Activated T-cell treated with anti-CD3 and anti-CD28 coated beads, Interleukin-2, amount 50 U/mL, for 48 hours (primary cell): Measurements from ENCODE around the gene NECTIN2.
"Not testable (repeated sequence)": the region's sequence is repeated elsewhere in the genome, so short reads cannot be mapped to it uniquely, and the experiment has no call there.

Source experiments
- DNase-seq, 2 experiments: peaks; one replicate each; pipeline ENCODE4 v3.0.0-alpha.2; 2020

NECTIN2 gene

DNA sequence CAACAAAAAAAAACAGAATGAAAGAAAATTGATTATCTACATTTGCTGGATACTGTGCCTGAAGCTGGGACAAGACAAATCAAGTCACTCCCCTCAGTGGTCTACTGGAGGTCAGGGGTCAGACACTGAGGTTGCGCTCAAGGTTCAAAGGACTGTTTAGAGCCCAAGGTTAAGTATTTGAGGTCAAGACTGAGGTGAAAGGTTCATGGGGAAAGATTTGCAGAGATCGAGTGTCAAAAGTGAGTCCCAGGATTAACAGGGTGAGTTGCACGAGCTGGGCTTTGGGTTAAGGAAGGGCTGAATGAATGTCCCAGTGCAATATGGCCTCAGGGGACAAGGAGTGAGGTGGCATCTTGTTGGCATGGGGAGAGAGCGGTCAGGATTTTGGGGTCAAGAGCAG is 41.6 kb downstream of the NECTIN2 start:
- DNase-seq, result no peak

DNA sequence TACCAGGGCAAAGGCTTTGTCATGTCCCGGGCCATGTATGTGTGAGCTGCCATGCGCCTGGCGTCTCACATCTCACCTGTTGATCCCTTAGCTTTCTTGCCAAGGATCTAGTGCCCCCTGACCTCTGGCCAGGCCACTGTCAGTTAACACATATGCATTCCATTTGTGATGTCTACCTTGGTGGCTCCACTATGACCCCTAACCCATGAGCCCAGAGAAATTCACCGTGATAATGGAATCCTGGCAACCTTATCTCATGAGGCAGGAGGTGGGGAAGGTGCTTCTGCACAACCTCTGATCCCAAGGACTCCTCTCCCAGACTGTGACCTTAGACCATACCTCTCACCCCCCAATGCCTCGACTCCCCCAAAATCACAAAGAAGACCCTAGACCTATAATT is 42.2 kb downstream of the NECTIN2 start:
- DNase-seq, result not testable (repeated sequence)

DNA sequence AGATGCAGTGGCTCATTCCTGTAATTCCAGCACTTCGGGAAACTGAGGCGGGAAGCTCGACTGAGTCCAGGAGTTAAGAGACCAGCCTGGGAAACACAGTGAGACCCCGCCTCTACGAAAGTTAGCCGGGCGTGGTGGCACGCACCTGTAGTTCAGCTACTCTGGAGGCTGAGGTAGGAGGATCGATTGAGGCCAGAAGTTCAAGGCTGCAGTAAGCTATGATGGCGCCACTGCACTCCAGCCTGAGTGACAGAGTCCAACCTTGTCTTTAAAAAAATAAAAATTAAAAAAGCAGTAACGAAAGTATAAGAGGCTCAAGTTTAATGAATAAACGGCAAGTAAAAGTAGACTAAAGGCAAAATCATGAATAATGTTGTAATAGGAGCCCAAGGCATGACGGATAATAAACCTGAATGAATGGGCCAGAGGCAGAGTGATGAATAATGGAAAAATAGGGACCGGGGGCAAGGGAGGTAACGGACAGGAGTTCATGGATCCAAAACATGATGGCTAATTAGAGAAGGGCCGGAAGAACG is 43.8 kb downstream of the NECTIN2 start:
- no peak for DNase-seq

DNA sequence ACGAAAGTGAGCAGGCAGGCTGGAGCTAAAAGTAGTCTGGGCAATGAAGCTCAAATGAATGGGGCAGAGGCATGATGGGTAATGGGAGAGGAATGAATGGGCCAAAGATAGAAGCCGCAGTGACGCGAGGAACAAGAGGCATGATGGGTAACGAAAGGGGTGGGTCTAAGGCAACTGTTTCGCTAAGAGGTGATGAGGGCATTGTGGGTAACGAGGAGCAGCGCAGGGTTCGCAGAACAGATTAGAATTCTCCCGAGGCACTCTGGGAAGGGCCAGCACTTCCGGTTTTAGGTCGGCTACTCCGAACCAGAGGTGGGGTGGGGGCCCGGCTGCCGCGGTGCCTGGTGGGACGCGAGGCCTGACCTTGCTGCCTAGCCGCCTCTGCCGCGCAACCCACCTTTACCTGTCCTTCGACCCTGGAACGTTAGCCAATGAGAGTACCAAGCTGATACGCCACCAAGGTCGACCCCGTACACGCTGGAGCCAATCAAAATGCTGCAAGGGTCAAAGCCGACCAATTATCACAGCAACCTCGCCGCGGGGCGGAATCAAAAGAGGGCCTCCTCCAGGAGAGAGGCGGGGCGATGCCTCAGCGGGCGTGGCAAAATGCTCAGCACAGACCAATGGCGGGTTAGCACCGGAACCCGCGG is 44.4 kb downstream of the NECTIN2 start:
- no peak for DNase-seq

DNA sequence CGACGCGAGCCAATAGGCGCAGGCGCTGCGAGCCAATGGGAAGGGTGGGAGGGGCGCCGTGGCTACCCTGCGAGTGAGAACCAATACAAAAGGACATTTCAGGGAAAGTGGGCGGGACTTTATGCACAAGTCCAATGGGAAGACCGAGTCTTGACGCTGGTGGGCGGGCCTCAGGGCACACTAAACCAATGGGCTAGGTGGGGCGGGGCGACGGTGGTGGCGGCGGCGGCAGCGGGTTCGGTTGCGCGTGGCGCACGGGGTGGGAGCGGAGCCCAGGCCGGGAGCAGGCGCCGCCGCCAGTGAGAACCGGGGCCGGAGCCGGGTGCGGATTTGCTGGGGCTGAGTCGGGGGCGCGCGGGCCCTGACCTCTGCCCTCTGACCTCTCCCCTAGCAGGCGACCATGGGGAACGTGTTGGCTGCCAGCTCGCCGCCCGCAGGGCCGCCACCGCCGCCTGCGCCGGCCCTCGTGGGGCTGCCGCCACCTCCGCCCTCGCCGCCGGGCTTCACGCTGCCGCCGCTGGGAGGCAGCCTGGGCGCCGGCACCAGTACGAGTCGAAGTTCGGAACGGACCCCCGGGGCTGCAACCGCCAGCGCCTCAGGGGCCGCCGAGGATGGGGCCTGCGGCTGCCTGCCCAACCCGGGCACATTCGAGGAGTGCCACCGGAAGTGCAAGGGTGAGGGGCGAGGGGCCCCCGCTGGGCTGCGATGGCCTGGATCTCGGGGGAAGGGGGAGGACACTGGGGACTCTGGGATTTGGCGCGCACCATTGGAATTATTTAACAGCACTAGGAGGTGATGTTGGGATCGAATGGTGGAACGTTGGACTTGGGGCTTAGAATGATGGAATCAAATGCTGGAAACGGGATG is 45.2 kb downstream of the NECTIN2 start, which contains the start of gene TOMM40:
TSS of gene TOMM40 (plus strand) at position 239 of the 867 bp plus-strand sequence. CDS start at position 401, 162 bp downstream.
- peak; percentile 100 for DNase-seq

DNA sequence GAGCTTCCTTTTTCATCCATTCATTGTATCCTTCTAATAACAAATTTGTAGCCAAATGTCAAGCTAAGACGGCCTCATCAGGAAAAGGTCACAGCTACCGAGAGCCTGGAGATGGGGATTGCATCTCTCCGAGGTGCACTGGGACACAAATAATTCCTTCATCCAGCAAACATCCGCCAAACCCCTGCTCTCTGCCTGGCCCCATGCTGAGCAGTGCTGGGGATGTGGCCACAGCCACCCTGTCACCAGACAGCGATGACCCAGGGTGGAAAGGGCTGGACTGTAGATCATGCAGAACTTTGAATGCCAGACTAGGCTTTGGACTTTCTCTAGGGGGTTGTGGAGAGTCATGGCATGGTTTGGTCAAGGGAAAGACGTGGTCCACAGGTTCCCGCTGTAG is 46.8 kb downstream of the NECTIN2 start:
- DNase-seq, result no peak

DNA sequence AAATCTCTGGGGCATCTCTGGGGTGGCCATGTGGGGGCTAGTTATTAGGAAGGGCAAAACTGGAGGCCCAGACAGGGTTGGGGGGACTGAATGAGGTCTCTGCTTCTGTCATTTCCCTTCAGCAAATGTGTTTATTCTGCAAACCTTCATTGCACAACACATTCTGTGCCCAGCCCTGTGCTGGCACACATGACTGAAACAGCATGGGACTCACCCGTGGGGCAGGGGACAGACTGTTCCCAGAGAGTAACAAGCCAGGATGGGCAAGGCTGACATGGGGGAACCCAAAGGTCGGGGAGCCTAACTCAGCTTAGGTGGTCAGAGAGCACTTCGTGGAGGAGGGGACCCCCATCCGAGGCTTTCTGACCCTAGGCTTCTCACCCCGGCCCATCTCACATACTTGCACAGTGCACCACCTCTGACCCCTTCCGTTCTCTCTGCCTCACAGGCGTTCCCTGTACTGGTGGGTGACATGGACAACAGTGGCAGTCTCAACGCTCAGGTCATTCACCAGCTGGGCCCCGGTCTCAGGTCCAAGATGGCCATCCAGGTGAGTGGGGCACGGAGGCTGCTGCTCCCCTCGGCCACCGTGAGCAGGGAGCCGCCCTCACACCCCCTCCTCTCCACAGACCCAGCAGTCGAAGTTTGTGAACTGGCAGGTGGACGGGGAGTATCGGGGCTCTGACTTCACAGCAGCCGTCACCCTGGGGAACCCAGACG is 47.4 kb downstream of the NECTIN2 start:
- DNase-seq, result no peak

DNA sequence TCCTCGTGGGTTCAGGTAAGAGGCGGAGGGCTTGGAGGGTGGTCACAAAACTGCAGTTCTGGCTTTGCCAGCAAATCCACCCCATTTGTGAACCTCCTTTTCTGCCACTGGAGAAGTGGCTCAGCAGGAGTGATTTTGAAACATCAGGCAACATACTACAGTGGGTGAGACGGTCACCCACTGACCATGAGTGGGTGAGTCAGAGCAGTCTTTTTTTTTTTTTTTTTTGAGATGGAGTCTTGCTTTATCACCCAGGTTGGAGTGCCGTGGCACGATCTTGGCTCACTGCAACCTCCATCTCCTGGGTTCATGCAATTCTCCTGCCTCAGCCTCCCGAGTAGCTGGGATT is 47.9 kb downstream of the NECTIN2 start:
- DNase-seq, result no peak

DNA sequence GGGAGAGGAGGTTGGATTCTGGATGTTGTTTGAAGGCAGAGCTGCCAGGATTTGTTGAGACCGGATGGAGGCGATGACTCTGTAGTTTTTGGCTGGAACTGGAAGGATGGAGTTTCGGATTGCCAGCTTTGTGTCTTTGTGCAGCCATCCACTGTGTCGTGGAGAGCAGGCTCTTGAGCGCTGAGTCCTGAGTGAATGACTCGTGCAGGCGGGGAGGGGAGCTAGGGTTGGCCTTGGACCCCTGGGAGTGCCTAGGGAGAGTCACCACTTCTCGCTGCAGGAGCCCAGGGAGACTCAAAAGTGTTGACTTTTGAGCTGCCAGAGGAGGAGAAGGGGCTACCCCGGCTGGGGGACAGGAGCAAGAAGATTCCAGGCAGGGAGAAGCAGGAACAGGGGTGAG is 48.8 kb downstream of the NECTIN2 start:
- no peak for DNase-seq

DNA sequence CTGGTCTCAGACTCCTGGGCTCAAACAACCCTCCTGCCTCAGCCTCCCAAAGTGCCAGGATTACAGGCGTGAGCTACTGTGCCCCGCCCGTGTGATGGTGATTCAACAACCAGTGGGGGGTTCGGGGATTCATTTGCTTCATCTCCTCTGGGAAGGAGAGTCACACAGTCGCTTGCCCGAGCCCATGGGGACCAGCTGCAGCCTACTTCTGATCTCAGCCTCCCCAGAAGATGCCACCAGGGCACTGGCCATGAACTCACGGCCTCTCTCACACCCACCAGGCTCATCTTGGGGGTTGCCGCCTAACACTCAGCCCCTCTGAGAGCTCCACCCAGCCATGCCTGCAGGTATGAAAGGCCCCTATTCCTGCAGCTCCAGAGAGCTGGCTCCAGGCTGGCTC is 51.7 kb downstream of the NECTIN2 start:
- DNase-seq, result no peak

DNA sequence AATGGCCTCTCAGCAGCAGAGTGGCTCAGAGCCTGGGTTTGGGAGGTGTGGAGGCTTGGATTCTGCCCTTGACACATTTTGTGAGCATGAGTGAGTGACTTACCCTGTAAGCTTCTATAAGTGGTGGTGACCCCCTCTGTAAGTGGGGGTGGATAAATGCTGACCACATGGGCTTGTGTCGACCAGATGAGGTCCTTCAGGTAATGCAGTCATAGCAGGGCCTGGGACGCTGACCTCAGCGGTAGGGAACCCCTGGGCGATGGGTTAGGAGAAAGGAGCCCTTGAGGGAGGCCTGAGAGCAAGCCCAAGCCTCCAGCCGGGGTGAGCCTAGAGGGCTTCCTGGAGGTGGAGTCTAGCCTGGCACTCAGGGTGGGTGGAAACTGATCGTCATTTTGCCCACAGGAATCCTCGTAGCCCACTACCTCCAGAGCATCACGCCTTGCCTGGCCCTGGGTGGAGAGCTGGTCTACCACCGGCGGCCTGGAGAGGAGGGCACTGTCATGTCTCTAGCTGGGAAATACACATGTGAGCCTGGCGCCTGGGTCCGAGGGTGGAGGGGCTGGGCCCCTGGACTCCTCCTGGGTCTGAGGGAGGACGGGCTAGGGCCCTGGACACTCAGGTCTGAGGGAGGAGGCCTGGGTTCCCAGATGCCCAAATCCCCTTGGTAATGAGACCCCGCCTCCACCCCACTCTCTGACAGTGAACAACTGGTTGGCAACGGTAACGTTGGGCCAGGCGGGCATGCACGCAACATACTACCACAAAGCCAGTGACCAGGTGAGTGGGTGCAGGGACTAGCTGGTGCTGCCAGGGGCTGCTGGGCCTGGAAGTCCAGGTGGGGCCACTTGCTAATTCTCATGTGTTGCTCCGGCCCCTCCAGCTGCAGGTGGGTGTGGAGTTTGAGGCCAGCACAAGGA is 54.5 kb downstream of the NECTIN2 start:
- no peak for DNase-seq

DNA sequence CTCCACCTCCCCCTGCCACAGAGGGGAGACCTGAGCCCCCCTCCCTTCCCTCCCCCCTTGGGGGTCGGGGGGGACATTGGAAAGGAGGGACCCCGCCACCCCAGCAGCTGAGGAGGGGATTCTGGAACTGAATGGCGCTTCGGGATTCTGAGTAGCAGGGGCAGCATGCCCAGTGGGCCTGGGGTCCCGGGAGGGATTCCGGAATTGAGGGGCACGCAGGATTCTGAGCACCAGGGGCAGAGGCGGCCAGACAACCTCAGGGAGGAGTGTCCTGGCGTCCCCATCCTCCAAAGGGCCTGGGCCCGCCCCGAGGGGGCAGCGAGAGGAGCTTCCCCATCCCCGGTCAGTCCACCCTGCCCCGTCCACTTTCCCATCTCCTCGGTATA is 57.1 kb downstream of the NECTIN2 start:
- DNase-seq, result no peak

DNA sequence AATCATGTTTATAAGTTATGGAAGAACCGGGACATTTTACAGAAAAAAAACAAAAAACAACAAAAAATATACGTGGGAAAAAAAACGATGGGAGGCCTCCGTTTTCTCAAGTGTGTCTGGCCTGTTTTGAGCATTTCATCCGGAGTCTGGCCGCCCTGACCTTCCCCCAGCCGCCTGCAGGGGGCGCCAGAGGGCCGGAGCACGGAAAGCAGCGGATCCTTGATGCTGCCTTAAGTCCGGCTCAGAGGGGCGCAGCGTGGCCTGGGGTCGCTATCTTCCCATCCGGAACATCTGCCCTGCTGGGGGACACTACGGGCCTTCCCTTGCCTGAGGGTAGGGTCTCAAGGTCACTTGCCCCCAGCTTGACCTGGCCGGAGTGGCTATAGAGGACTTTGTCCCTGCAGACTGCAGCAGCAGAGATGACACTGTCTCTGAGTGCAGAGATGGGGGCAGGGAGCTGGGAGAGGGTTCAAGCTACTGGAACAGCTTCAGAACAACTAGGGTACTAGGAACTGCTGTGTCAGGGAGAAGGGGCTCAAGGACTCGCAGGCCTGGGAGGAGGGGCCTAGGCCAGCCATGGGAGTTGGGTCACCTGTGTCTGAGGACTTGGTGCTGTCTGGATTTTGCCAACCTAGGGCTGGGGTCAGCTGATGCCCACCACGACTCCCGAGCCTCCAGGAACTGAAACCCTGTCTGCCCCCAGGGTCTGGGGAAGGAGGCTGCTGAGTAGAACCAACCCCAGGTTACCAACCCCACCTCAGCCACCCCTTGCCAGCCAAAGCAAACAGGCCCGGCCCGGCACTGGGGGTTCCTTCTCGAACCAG is 57.7 kb downstream of the NECTIN2 start:
- DNase-seq, result peak; percentile 88 to 90

DNA sequence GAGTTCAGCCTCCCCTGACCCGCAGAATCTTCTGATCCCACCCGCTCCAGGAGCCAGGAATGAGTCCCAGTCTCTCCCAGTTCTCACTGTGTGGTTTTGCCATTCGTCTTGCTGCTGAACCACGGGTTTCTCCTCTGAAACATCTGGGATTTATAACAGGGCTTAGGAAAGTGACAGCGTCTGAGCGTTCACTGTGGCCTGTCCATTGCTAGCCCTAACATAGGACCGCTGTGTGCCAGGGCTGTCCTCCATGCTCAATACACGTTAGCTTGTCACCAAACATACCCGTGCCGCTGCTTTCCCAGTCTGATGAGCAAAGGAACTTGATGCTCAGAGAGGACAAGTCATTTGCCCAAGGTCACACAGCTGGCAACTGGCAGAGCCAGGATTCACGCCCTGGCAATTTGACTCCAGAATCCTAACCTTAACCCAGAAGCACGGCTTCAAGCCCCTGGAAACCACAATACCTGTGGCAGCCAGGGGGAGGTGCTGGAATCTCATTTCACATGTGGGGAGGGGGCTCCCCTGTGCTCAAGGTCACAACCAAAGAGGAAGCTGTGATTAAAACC is 58.4 kb downstream of the NECTIN2 start:
- peak; percentile 43 to 44 for DNase-seq

DNA sequence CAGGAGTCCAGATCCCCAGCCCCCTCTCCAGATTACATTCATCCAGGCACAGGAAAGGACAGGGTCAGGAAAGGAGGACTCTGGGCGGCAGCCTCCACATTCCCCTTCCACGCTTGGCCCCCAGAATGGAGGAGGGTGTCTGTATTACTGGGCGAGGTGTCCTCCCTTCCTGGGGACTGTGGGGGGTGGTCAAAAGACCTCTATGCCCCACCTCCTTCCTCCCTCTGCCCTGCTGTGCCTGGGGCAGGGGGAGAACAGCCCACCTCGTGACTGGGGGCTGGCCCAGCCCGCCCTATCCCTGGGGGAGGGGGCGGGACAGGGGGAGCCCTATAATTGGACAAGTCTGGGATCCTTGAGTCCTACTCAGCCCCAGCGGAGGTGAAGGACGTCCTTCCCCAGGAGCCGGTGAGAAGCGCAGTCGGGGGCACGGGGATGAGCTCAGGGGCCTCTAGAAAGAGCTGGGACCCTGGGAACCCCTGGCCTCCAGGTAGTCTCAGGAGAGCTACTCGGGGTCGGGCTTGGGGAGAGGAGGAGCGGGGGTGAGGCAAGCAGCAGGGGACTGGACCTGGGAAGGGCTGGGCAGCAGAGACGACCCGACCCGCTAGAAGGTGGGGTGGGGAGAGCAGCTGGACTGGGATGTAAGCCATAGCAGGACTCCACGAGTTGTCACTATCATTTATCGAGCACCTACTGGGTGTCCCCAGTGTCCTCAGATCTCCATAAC is 59.5 kb downstream of the NECTIN2 start, which contains the start of gene APOE:
TSS of gene APOE (plus strand) at position 360 of the 724 bp plus-strand sequence. CDS start 829 bp downstream, outside the sequence.
- DNase-seq, result peak; percentile 42 to 47

DNA sequence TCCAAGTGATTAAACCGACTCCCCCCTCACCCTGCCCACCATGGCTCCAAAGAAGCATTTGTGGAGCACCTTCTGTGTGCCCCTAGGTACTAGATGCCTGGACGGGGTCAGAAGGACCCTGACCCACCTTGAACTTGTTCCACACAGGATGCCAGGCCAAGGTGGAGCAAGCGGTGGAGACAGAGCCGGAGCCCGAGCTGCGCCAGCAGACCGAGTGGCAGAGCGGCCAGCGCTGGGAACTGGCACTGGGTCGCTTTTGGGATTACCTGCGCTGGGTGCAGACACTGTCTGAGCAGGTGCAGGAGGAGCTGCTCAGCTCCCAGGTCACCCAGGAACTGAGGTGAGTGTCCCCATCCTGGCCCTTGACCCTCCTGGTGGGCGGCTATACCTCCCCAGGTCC is 61.5 kb downstream of the NECTIN2 start:
- no peak for DNase-seq

DNA sequence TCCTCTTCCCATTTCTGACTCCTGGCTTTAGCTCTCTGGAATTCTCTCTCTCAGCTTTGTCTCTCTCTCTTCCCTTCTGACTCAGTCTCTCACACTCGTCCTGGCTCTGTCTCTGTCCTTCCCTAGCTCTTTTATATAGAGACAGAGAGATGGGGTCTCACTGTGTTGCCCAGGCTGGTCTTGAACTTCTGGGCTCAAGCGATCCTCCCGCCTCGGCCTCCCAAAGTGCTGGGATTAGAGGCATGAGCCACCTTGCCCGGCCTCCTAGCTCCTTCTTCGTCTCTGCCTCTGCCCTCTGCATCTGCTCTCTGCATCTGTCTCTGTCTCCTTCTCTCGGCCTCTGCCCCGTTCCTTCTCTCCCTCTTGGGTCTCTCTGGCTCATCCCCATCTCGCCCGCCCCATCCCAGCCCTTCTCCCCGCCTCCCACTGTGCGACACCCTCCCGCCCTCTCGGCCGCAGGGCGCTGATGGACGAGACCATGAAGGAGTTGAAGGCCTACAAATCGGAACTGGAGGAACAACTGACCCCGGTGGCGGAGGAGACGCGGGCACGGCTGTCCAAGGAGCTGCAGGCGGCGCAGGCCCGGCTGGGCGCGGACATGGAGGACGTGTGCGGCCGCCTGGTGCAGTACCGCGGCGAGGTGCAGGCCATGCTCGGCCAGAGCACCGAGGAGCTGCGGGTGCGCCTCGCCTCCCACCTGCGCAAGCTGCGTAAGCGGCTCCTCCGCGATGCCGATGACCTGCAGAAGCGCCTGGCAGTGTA is 62.2 kb downstream of the NECTIN2 start:
- DNase-seq, result no peak

DNA sequence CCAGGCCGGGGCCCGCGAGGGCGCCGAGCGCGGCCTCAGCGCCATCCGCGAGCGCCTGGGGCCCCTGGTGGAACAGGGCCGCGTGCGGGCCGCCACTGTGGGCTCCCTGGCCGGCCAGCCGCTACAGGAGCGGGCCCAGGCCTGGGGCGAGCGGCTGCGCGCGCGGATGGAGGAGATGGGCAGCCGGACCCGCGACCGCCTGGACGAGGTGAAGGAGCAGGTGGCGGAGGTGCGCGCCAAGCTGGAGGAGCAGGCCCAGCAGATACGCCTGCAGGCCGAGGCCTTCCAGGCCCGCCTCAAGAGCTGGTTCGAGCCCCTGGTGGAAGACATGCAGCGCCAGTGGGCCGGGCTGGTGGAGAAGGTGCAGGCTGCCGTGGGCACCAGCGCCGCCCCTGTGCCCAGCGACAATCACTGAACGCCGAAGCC is 62.8 kb downstream of the NECTIN2 start:
- no peak for DNase-seq

DNA sequence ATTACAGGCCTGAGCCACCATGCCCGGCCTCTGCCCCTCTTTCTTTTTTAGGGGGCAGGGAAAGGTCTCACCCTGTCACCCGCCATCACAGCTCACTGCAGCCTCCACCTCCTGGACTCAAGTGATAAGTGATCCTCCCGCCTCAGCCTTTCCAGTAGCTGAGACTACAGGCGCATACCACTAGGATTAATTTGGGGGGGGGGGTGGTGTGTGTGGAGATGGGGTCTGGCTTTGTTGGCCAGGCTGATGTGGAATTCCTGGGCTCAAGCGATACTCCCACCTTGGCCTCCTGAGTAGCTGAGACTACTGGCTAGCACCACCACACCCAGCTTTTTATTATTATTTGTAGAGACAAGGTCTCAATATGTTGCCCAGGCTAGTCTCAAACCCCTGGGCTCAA is 63.7 kb downstream of the NECTIN2 start:
- DNase-seq, result no peak
